K562 (cell line): ENCODE results near the gene IL15RA. TPM values are rescaled to one million over a fixed set of nuclear protein-coding genes. Genes with fewer than 3 reads are reported as not detected.
A peak's percentile ranks its signal among the peaks of the same experiment; 100 is the strongest.

Experiments used
- DDX20 ChIP-seq: fragments of 450-650 bp; IDR thresholded peaks from 2 replicates; pipeline ENCODE4 v1.6.1; 2016; ENCODE audit warnings: missing genetic modification characterization, low read depth, mild to moderate bottlenecking, missing compliant biosample characterization, moderate library complexity
- HDAC6 ChIP-seq: IDR thresholded peaks from 2 replicates; pipeline ENCODE4 v1.6.1; 2012; ENCODE audit warnings: low read depth, mild to moderate bottlenecking, control low read depth, inconsistent platforms, low read length, moderate library complexity
- L3MBTL2 ChIP-seq: fragments of 450-650 bp; IDR thresholded peaks from 2 replicates; pipeline ENCODE4 v1.6.1; 2016; ENCODE audit warnings: mild to moderate bottlenecking, moderate library complexity
- NR2F6 ChIP-seq: fragments of 450-650 bp; formaldehyde crosslinking; IDR thresholded peaks from 2 replicates; pipeline ENCODE4 v1.4.0; 2020; ENCODE audit warnings: mild to moderate bottlenecking
- TGIF2 ChIP-seq: sonication (generic); formaldehyde crosslinking; IDR thresholded peaks from 2 replicates; pipeline ENCODE4 v1.8.1; 2022; ENCODE audit warnings: mild to moderate bottlenecking, missing genetic modification reagents, moderate library complexity
- TOE1 ChIP-seq, 2 experiments: fragments of 450-650 bp in 1 of 2; sonication (generic) in 1 of 2; formaldehyde crosslinking in 1 of 2; IDR thresholded peaks; 2 replicates each; pipeline versions ENCODE4 v1.7.1 to v1.8.0; 2016 to 2022; ENCODE audit warnings: borderline replicate concordance in 2 of 2, mild to moderate bottlenecking in 2 of 2, antibody characterized with exemption in 1 of 2, inconsistent platforms in 1 of 2, low read depth in 1 of 2, missing genetic modification reagents in 1 of 2, moderate library complexity in 1 of 2
- polyA plus RNA-seq, 8 experiments: library from polyadenylated mRNA; depleted of rRNA in 4 of 8; stranded (reverse) in 5 of 8; unstranded in 3 of 8; fragments of >200 nt; fragmentation: Nextera tagmentation in 2 of 8; fragmentation: Illumina TruSeq in 1 of 8; extraction: Ambion mirVana in 2 of 8; extraction: Trizol in 1 of 8; gene quantifications; 2 replicates each; pipeline versions ENCODE4 v1.2.1 to v1.2.3, GENCODE V29; 2011 to 2014; ENCODE audit warnings: inconsistent platforms in 1 of 8, missing spikeins in 1 of 8
- total RNA-seq, 7 experiments: library from RNA; depleted of rRNA in 6 of 7; stranded (reverse); fragments of >200 nt in 6 of 7; fragmentation: Illumina TruSeq in 2 of 7; extraction: Trizol in 2 of 7; gene quantifications; 2 replicates each; pipeline versions ENCODE4 v1.2.1 to v1.2.3, GENCODE V29; 2011 to 2021; ENCODE audit warnings: low replicate concordance in 1 of 7
- TF ChIP-seq, protein P1 (sequence below), 2 experiments: fragments of 450-650 bp; formaldehyde crosslinking in 1 of 2; IDR thresholded peaks; 2 replicates each; pipeline versions ENCODE4 v1.4.0 to v1.6.1; 2014 to 2020; ENCODE audit warnings: mild to moderate bottlenecking in 2 of 2, borderline replicate concordance in 1 of 2, low read depth in 1 of 2
- TF ChIP-seq, protein P2 (sequence below), 2 experiments: fragments of 150-350 bp in 1 of 2; IDR thresholded peaks; 2 replicates each; pipeline ENCODE4 v1.6.1; 2012 to 2016; ENCODE audit warnings: low read depth in 2 of 2, low read length in 2 of 2, mild to moderate bottlenecking in 1 of 2, moderate library complexity in 1 of 2
- TF ChIP-seq, protein P3 (sequence below): IDR thresholded peaks from 3 replicates; pipeline ENCODE4 v1.6.1; 2011; ENCODE audit warnings: borderline replicate concordance, mild to moderate bottlenecking, moderate library complexity; ENCODE audit not compliant: insufficient read length; ENCODE audit errors: extremely low read depth

IL15RA gene
- total and polyA plus RNA-seq, 9 of the 15 experiments (the other 6 are each of a cell fraction or from before 2014, with no cell fraction given): 1.2 to 11.7 (median 8.0) TPM

DNA sequence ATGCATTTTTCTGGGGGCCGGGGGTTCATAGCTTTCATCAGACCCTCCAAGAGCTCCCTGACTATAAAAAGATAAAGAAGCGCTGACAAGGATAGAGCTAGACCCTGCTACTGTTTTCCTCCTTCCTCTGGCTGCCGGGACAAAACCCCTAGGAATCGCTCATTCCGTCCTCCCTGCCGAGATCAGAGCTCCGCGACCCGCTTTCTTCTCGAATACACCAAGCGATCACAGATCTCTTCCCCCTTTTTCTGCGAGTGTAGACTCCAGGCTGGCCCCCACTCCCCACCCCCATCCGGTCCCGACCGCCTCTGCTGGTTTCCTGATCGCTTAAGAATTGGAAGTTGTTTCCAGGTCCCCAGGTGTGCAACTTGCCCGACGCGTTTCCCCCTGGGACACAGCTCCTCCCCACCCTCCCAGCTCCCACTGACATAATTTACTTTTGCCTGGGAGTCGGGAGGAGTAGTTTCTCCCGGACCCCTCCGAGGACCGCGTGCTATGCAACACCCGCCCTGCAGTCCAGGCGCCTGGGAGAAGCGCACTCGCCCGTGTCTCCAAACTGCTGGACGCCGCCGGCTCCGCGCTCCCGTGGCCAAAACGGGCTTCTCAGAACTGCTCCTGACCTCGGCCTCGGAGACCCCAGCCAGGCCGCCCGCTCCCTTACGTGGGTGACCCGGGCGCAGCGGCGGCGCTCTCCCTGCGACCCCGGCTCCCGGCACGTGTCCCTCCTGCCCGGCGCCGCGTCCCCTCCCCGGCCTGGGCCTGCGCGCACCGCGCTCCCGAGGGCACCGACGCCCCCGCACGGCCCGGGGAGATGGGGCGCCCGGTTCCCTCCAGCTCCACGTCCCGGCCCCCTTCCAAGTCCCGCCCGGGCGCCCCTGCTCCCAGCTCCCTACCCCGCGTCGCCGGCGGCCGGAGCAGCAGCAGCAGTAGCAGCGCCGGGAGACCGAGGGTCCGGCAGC lies 552 bp downstream of the IL15RA start (continued):
- peak; percentile 21; the same call in 1 of the 2 replicates for TF ChIP-seq TOE1 (IDR thresholded peaks at IDR 0.05; ENCODE audit: borderline replicate concordance)
- TF ChIP-seq TOE1 (CRISPR knock-in tag; IDR thresholded peaks at IDR 0.05; ENCODE audit: borderline replicate concordance, low read depth): no peak
- TF ChIP-seq L3MBTL2: peak; percentile 71
- no peak for TF ChIP-seq NR2F6 (CRISPR knock-in tag)
- TF ChIP-seq TGIF2 (CRISPR knock-in tag): peak; percentile 34; the same call in 1 of the 2 replicates
- TF ChIP-seq, protein P1, sequence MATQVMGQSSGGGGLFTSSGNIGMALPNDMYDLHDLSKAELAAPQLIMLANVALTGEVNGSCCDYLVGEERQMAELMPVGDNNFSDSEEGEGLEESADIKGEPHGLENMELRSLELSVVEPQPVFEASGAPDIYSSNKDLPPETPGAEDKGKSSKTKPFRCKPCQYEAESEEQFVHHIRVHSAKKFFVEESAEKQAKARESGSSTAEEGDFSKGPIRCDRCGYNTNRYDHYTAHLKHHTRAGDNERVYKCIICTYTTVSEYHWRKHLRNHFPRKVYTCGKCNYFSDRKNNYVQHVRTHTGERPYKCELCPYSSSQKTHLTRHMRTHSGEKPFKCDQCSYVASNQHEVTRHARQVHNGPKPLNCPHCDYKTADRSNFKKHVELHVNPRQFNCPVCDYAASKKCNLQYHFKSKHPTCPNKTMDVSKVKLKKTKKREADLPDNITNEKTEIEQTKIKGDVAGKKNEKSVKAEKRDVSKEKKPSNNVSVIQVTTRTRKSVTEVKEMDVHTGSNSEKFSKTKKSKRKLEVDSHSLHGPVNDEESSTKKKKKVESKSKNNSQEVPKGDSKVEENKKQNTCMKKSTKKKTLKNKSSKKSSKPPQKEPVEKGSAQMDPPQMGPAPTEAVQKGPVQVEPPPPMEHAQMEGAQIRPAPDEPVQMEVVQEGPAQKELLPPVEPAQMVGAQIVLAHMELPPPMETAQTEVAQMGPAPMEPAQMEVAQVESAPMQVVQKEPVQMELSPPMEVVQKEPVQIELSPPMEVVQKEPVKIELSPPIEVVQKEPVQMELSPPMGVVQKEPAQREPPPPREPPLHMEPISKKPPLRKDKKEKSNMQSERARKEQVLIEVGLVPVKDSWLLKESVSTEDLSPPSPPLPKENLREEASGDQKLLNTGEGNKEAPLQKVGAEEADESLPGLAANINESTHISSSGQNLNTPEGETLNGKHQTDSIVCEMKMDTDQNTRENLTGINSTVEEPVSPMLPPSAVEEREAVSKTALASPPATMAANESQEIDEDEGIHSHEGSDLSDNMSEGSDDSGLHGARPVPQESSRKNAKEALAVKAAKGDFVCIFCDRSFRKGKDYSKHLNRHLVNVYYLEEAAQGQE (IDR thresholded peaks at IDR 0.05; ENCODE audit: borderline replicate concordance): peak; percentile 30
- TF ChIP-seq, protein P1 (CRISPR knock-in tag; IDR thresholded peaks at IDR 0.05; ENCODE audit: low read depth): no peak
- TF ChIP-seq DDX20 (tag): no peak
- TF ChIP-seq, protein P2, sequence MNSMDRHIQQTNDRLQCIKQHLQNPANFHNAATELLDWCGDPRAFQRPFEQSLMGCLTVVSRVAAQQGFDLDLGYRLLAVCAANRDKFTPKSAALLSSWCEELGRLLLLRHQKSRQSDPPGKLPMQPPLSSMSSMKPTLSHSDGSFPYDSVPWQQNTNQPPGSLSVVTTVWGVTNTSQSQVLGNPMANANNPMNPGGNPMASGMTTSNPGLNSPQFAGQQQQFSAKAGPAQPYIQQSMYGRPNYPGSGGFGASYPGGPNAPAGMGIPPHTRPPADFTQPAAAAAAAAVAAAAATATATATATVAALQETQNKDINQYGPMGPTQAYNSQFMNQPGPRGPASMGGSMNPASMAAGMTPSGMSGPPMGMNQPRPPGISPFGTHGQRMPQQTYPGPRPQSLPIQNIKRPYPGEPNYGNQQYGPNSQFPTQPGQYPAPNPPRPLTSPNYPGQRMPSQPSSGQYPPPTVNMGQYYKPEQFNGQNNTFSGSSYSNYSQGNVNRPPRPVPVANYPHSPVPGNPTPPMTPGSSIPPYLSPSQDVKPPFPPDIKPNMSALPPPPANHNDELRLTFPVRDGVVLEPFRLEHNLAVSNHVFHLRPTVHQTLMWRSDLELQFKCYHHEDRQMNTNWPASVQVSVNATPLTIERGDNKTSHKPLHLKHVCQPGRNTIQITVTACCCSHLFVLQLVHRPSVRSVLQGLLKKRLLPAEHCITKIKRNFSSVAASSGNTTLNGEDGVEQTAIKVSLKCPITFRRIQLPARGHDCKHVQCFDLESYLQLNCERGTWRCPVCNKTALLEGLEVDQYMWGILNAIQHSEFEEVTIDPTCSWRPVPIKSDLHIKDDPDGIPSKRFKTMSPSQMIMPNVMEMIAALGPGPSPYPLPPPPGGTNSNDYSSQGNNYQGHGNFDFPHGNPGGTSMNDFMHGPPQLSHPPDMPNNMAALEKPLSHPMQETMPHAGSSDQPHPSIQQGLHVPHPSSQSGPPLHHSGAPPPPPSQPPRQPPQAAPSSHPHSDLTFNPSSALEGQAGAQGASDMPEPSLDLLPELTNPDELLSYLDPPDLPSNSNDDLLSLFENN (IDR thresholded peaks at IDR 0.05; ENCODE audit: low read depth in 2 of 2, low read length in 2 of 2): no peak
- TF ChIP-seq, protein P3, sequence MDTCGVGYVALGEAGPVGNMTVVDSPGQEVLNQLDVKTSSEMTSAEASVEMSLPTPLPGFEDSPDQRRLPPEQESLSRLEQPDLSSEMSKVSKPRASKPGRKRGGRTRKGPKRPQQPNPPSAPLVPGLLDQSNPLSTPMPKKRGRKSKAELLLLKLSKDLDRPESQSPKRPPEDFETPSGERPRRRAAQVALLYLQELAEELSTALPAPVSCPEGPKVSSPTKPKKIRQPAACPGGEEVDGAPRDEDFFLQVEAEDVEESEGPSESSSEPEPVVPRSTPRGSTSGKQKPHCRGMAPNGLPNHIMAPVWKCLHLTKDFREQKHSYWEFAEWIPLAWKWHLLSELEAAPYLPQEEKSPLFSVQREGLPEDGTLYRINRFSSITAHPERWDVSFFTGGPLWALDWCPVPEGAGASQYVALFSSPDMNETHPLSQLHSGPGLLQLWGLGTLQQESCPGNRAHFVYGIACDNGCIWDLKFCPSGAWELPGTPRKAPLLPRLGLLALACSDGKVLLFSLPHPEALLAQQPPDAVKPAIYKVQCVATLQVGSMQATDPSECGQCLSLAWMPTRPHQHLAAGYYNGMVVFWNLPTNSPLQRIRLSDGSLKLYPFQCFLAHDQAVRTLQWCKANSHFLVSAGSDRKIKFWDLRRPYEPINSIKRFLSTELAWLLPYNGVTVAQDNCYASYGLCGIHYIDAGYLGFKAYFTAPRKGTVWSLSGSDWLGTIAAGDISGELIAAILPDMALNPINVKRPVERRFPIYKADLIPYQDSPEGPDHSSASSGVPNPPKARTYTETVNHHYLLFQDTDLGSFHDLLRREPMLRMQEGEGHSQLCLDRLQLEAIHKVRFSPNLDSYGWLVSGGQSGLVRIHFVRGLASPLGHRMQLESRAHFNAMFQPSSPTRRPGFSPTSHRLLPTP: no peak
- TF ChIP-seq HDAC6: 0 out of 2 replicates have a peak, but pooled peaks have one; percentile 57
